CD4-positive, CD25-positive, alpha-beta regulatory T cell (primary cell): ENCODE data around the gene CREM. TPM values are rescaled to one million over a fixed set of nuclear protein-coding genes. Genes with fewer than 3 reads are reported as not detected.
A peak's percentile ranks its signal among the peaks of the same experiment; 100 is the strongest.

Experiments used
- ATAC-seq, 2 donors: fragments of 150-1000 bp; cut with Tn5 transposase; one replicate each; pipeline ENCODE4 v1.10.0; 2021; ENCODE audit warnings: low read depth in 2 of 2, moderate number of reproducible peaks in 2 of 2, moderate library complexity in 1 of 2
- DNase-seq, 3 donors: peaks; one replicate each; pipeline versions ENCODE4 v3.0.0 to v3.0.0-alpha.2; 2012 to 2022; ENCODE audit warnings: mixed read lengths in 1 of 3
- H3K27ac ChIP-seq: one replicate; pipeline ENCODE4 v1.7.0; 2013; ENCODE audit warnings: mild to moderate bottlenecking, low read length; ENCODE audit not compliant: insufficient read depth, poor library complexity, severe bottlenecking
- H3K27me3 ChIP-seq: one replicate; pipeline ENCODE4 v1.7.0; 2013; ENCODE audit warnings: low read length; ENCODE audit not compliant: control insufficient read depth, insufficient read depth
- H3K36me3 ChIP-seq: one replicate; pipeline ENCODE4 v1.7.0; 2013; ENCODE audit warnings: mild to moderate bottlenecking, low read length, moderate library complexity; ENCODE audit not compliant: control insufficient read depth, insufficient read depth
- H3K4me1 ChIP-seq: 2 replicates; pipeline ENCODE4 v1.7.0; 2013; ENCODE audit warnings: mild to moderate bottlenecking, low read length; ENCODE audit not compliant: insufficient read depth, control insufficient read depth, poor library complexity, severe bottlenecking
- H3K4me3 ChIP-seq: one replicate; pipeline ENCODE4 v1.7.0; 2013; ENCODE audit warnings: low read depth, mild to moderate bottlenecking, low read length, moderate library complexity
- H3K9me3 ChIP-seq, 2 experiments: 1 replicate in 1 of 2; 2 replicates in 1 of 2; pipeline ENCODE4 v1.7.0; 2013; ENCODE audit warnings: low read length in 2 of 2, mild to moderate bottlenecking in 1 of 2, moderate library complexity in 1 of 2; ENCODE audit not compliant: control insufficient read depth in 2 of 2
- H3K27ac Mint-ChIP-seq, 3 donors: one replicate each; pipeline ENCODE4 v1.8.0; 2020 to 2022; ENCODE audit warnings: mild to moderate bottlenecking in 3 of 3, mixed read lengths in 3 of 3, moderate library complexity in 2 of 3
- H3K27me3 Mint-ChIP-seq: one replicate; pipeline ENCODE4 v1.8.0; 2022; ENCODE audit warnings: mild to moderate bottlenecking, mixed read lengths
- H3K36me3 Mint-ChIP-seq: one replicate; pipeline ENCODE4 v1.8.0; 2020; ENCODE audit warnings: mixed read lengths
- H3K4me1 Mint-ChIP-seq, 4 donors: one replicate each; pipeline ENCODE4 v1.8.0; 2020 to 2022; ENCODE audit warnings: mixed read lengths in 4 of 4, mild to moderate bottlenecking in 1 of 4
- H3K4me3 Mint-ChIP-seq, 4 donors: one replicate each; pipeline ENCODE4 v1.8.0; 2020 to 2022; ENCODE audit warnings: mild to moderate bottlenecking in 4 of 4, mixed read lengths in 4 of 4, moderate library complexity in 3 of 4
- H3K9me3 Mint-ChIP-seq, 7 donors: one replicate each; pipeline ENCODE4 v1.8.0; 2020 to 2022; ENCODE audit warnings: mixed read lengths in 7 of 7, mild to moderate bottlenecking in 3 of 7, moderate library complexity in 2 of 7
- polyA plus RNA-seq, 4 donors: library from polyadenylated mRNA; unstranded; fragments of 300-500 nt; fragmentation: Illumina TruSeq; gene quantifications; one replicate each; pipeline ENCODE4 v1.2.3, GENCODE V29; 2021
- total RNA-seq: library from RNA; stranded (reverse); gene quantifications from one replicate; pipeline ENCODE4 v1.2.3, GENCODE V29; 2022

The CREM gene
- total and polyA plus RNA-seq, 5 donors from 2014 or later: 24.6 to 121 (median 30.2) TPM

DNA sequence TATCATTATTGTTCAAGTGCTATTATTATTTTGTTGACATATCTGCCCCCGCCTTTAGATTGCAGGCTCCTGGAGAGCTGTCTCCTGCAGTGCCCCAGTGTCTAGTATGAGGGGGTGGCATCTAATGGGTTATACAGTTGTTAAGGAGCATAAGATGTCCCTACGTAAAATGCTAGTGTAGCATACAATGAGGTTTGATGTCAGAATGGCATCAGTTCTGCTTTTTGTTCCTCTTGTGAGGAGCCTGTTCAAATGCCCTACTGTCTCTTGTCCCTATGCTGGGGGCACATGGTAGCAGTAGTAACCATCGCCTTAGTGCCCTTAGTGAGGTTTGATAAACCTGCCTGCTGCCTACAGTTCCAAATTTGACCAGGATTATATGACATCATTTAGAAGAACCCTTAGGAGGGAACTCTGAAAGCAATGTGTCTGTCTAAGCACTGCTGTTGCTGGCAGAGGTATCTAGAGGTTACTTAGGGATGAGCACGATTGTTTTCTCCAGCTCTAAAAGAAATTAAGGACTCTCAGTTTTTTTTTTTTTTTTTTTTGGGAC lies 9.7 kb downstream of the CREM start:
- no peaks in the 10 kb centered on the region for H3K27me3 Mint-ChIP-seq
- no peaks in the 10 kb centered on the region for H3K36me3 ChIP-seq
- peaks cover 15 to 43% (median 30%) of the 10 kb centered on the region in 4 donors for H3K4me1 Mint-ChIP-seq
- peak overlapping the region in 3 of 4 donors; percentile 55 to 80 (median 67) for H3K4me3 Mint-ChIP-seq
- H3K27ac ChIP-seq: peak overlapping the region; percentile 65
- H3K36me3 Mint-ChIP-seq: no peaks in the 10 kb centered on the region
- no peaks in the 10 kb centered on the region for H3K9me3 ChIP-seq
- no peaks in the 10 kb centered on the region for H3K27me3 ChIP-seq
- H3K4me3 ChIP-seq: peak overlapping the region; percentile 62
- ATAC-seq: peak in 1 of 2 donors; percentile 26
- DNase-seq: no peak
- no peaks in the 10 kb centered on the region for H3K9me3 Mint-ChIP-seq
- H3K27ac Mint-ChIP-seq: peak overlapping the region; percentile 81 to 89 (median 84)
- peaks cover 34% of the 10 kb centered on the region for H3K4me1 ChIP-seq

DNA sequence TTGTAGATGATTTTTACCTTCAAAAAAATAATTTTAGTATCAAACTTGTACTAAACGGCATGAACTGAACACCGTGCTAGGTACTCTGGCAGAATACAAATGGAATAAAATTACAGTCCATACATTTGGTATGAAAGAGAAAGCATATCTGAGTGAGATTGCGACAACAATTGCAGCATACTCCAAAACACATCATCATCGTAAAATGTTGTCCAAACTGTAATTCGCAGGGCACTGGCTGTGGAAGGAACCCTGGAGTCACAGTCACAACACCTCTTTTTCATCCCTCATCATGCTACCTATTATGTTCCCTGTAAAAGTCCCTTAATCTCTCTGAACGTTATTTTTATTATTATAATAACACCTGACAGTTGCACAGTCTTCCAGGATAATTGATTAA lies 13.5 kb downstream of the CREM start:
- Histone ChIP-seq H3K9me3 (no peaks in the 10 kb centered on the region), H3K4me3 (no peak overlapping the region), H3K27ac (no peak overlapping the region), H3K36me3 (no peaks in the 10 kb centered on the region), H3K4me1 (peaks cover 13% of the 10 kb centered on the region), H3K27me3 (no peaks in the 10 kb centered on the region)
- Mint-ChIP-seq H3K27ac (no peak overlapping the region), H3K9me3 (no peaks in the 10 kb centered on the region), H3K27me3 (no peaks in the 10 kb centered on the region), H3K4me1 (peaks cover 13 to 30% (median 18%) of the 10 kb centered on the region in 4 donors), H3K36me3 (peaks cover 10% of the 10 kb centered on the region), H3K4me3 (no peak overlapping the region)
- no peak for DNase-seq
- ATAC-seq: no peak

DNA sequence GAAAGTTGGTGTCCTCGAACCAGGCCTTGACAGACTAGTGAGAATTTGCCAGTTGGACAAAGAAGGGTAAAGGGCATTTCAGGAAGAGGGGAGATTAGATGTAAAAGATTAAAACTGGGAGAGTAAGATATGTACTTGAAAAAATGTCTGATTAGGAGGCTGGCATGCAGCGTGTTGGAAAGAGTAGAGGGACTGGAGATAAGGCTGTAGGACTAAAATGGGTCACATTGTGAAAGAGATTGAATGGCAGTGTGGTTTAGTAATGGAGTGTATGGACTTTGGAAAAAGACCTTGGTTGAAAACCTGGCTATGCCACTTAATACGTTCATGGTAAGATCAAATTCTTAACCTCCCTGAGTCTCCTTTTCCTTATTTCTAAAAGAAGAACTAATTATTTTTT lies 14.1 kb downstream of the CREM start:
- H3K27me3 Mint-ChIP-seq: no peaks in the 10 kb centered on the region
- Histone ChIP-seq H3K9me3 (no peaks in the 10 kb centered on the region), H3K4me1 (peaks cover 13% of the 10 kb centered on the region), H3K4me3 (no peak overlapping the region), H3K27ac (no peak overlapping the region), H3K27me3 (no peaks in the 10 kb centered on the region), H3K36me3 (no peaks in the 10 kb centered on the region)
- H3K27ac Mint-ChIP-seq: no peak overlapping the region
- no peak overlapping the region for H3K4me3 Mint-ChIP-seq
- DNase-seq: no peak
- peaks cover 10% of the 10 kb centered on the region for H3K36me3 Mint-ChIP-seq
- peaks cover 7 to 24% (median 13%) of the 10 kb centered on the region in 4 donors for H3K4me1 Mint-ChIP-seq
- no peak for ATAC-seq
- H3K9me3 Mint-ChIP-seq: no peaks in the 10 kb centered on the region

DNA sequence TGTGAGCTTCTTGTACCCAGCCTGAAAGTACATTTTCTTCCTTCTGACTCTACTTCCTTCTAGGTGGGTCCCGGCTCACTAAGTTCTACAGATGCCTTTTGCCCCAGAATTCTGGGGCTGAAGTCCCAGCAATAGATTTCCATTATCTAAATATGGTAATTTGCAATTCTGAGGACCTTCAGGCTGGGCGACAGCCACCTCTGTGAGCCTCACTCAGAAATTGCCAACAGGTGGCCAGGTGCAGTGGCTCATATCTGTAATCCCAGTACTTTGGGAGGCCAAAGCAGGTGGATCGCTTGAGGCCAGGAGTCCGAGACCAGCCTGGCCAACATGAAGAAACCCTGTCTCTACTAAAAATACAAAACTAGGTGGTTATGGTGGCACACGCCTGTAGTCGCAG lies 23.7 kb downstream of the CREM start:
- DNase-seq: no peak
- Mint-ChIP-seq H3K36me3 (peaks cover 12% of the 10 kb centered on the region), H3K4me1 (peaks cover 28 to 43% (median 29%) of the 10 kb centered on the region in 4 donors), H3K27ac (peak overlapping the region; percentile 46 to 89 (median 68)), H3K9me3 (no peaks in the 10 kb centered on the region), H3K27me3 (no peaks in the 10 kb centered on the region), H3K4me3 (peak overlapping the region; percentile 22 to 80 (median 35))
- Histone ChIP-seq H3K9me3 (no peaks in the 10 kb centered on the region), H3K27me3 (no peaks in the 10 kb centered on the region), H3K4me1 (peaks cover 15% of the 10 kb centered on the region), H3K4me3 (no peak overlapping the region), H3K36me3 (no peaks in the 10 kb centered on the region), H3K27ac (peak overlapping the region; percentile 64)
- no peak for ATAC-seq

DNA sequence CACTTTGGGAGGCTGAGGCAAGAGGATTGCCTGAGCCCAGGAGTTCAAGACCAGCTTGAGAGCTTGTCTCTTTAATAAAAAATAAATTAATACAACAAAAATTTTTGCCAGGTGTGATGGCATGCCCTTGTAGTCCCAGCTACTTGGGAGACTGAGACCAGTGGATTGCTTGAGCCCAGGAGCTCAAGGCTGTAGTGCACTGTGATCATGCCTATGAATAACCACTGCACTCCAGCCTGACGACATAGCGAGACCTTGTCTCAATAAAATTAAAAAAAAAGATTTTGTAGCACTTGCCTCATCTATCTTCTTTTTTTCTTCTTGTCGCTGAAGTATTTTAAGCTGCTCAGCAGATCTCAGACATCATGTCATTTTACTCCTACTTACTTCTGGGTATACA lies 26.3 kb downstream of the CREM start:
- Histone ChIP-seq H3K4me1 (peaks cover 15% of the 10 kb centered on the region), H3K27me3 (no peaks in the 10 kb centered on the region), H3K27ac (no peak overlapping the region), H3K36me3 (no peaks in the 10 kb centered on the region), H3K4me3 (no peak overlapping the region), H3K9me3 (no peaks in the 10 kb centered on the region)
- ATAC-seq (no peak), DNase-seq (no peak)
- Mint-ChIP-seq H3K4me3 (no peak overlapping the region), H3K4me1 (peaks cover 21 to 31% (median 29%) of the 10 kb centered on the region in 4 donors), H3K27me3 (no peaks in the 10 kb centered on the region), H3K27ac (no peak overlapping the region), H3K36me3 (peaks cover 12% of the 10 kb centered on the region), H3K9me3 (no peaks in the 10 kb centered on the region)

DNA sequence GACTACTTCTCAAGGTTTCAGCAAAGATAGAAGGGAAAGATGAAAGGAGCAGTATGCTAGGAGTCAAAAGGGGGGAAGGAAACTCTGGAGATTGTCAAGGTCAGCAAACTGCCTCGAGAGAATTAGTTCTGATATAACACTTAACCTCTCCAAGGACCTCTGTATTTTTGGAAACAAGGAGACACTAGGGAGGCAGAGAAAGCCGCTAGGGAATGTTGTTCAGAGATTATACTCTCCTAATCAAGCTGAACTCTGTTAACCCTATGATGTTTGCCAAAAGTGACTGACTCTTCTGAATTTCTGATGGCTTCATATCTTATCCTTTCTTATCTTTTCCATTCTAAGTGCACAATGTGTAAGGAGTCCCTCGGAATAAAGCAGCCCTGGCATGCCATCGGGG lies 27.1 kb downstream of the CREM start:
- Mint-ChIP-seq H3K4me3 (no peak overlapping the region), H3K4me1 (peaks cover 18 to 31% (median 28%) of the 10 kb centered on the region in 4 donors), H3K27me3 (no peaks in the 10 kb centered on the region), H3K9me3 (no peaks in the 10 kb centered on the region), H3K36me3 (peaks cover 12% of the 10 kb centered on the region), H3K27ac (peak overlapping the region in 2 of 3 donors; percentile 7 to 15)
- no peaks in the 10 kb centered on the region for H3K9me3 ChIP-seq
- ATAC-seq (no peak), DNase-seq (no peak)
- no peaks in the 10 kb centered on the region for H3K27me3 ChIP-seq
- H3K4me1 ChIP-seq: peaks cover 15% of the 10 kb centered on the region
- no peak overlapping the region for H3K4me3 ChIP-seq
- no peaks in the 10 kb centered on the region for H3K36me3 ChIP-seq
- H3K27ac ChIP-seq: no peak overlapping the region

DNA sequence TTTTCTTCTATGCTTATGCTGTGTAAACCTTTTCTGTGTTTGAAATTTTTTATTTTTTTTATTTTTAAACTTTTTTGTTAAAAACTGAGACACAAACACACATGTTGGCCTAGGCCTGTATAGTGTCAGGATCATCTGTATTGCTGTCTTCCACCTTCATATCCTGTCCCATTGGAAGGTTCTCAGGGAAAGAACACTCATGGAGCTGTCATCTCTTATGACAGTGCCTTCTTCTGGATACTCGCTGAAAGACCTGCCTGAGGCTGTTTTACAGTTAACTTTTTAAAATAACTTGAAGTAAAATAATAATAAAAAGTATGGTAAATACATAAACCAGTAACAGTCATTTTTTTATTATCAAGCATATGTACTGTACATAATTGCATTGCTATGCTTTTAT lies 34.1 kb downstream of the CREM start:
- no peak overlapping the region for H3K27ac Mint-ChIP-seq
- no peak for DNase-seq
- Histone ChIP-seq H3K27ac (no peak overlapping the region), H3K4me3 (no peak overlapping the region), H3K36me3 (no peaks in the 10 kb centered on the region), H3K27me3 (no peaks in the 10 kb centered on the region), H3K9me3 (no peaks in the 10 kb centered on the region), H3K4me1 (no peaks in the 10 kb centered on the region)
- ATAC-seq: no peak
- no peaks in the 10 kb centered on the region for H3K9me3 Mint-ChIP-seq
- H3K4me1 Mint-ChIP-seq: no peaks in the 10 kb centered on the region
- H3K36me3 Mint-ChIP-seq: peaks cover 6% of the 10 kb centered on the region
- no peak overlapping the region for H3K4me3 Mint-ChIP-seq
- H3K27me3 Mint-ChIP-seq: no peaks in the 10 kb centered on the region

DNA sequence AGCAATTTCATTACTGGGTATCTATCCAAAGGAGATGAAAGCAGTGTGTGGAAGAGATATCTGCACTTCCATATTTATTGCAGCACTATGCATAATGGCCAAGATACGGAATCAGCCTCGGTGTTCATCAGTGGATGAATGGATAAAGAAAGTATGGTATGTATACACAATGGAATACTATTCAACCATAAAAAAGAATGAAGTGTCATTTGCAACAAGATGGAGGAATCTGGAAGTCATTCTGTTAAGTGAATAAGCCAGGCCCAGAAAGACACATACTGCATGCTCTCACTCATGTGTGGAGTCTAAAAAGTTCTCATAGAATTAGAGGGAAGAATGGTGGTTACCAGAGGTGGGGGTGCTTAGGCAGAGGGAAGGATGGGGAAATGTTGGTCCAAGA lies 35.3 kb downstream of the CREM start:
- DNase-seq (no peak), ATAC-seq (no peak)
- peaks cover 6% of the 10 kb centered on the region for H3K36me3 Mint-ChIP-seq
- Histone ChIP-seq H3K36me3 (no peaks in the 10 kb centered on the region), H3K4me3 (no peak overlapping the region), H3K4me1 (no peaks in the 10 kb centered on the region), H3K9me3 (no peaks in the 10 kb centered on the region), H3K27me3 (no peaks in the 10 kb centered on the region), H3K27ac (no peak overlapping the region)
- H3K4me3 Mint-ChIP-seq: no peak overlapping the region
- no peaks in the 10 kb centered on the region for H3K4me1 Mint-ChIP-seq
- no peaks in the 10 kb centered on the region for H3K27me3 Mint-ChIP-seq
- H3K27ac Mint-ChIP-seq: peak overlapping the region in 1 of 3 donors; percentile 32
- H3K9me3 Mint-ChIP-seq: no peaks in the 10 kb centered on the region
